Loucy (cell line): Measurements from ENCODE around the gene MAB21L3.

Experiments used
- H2AFZ ChIP-seq: fragments of 200-600 bp; sonication (generic); 2 replicates; pipeline ENCODE4 v1.6.0; 2016; ENCODE audit warnings: antibody characterized with exemption, mild to moderate bottlenecking, low read length, moderate library complexity
- H3F3A ChIP-seq: fragments of 200-600 bp; 2 replicates; pipeline ENCODE4 v1.6.0; 2016; ENCODE audit warnings: antibody characterized with exemption, low read depth, mild to moderate bottlenecking
- H3K27me3 ChIP-seq: fragments of 200-600 bp; sonication (generic); 2 replicates; pipeline ENCODE4 v1.6.1; 2014; ENCODE audit warnings: low read length, mild to moderate bottlenecking; ENCODE audit not compliant: insufficient read depth, poor library complexity, severe bottlenecking
- H3K36me3 ChIP-seq: fragments of 200-600 bp; sonication (generic); 2 replicates; pipeline ENCODE4 v1.6.1; 2016; ENCODE audit warnings: low read length; ENCODE audit not compliant: insufficient read depth
- H3K4me1 ChIP-seq: fragments of 200-600 bp; sonication (generic); 2 replicates; pipeline ENCODE4 v1.5.1; 2014; ENCODE audit warnings: low read length, mild to moderate bottlenecking; ENCODE audit not compliant: insufficient read depth, poor library complexity, severe bottlenecking
- H3K4me2 ChIP-seq: fragments of 200-600 bp; sonication (generic); 2 replicates; pipeline ENCODE4 v1.6.0; 2014; ENCODE audit warnings: antibody characterized with exemption, low read length, low read depth, mild to moderate bottlenecking; ENCODE audit not compliant: poor library complexity, severe bottlenecking
- H3K4me3 ChIP-seq: fragments of 200-600 bp; sonication (generic); 2 replicates; pipeline ENCODE4 v1.5.1; 2014; ENCODE audit warnings: low read length, mild to moderate bottlenecking, mixed read lengths; ENCODE audit not compliant: poor library complexity, severe bottlenecking
- H3K79me2 ChIP-seq: fragments of 200-600 bp; sonication (generic); 2 replicates; pipeline ENCODE4 v1.6.1; 2014; ENCODE audit warnings: low read length; ENCODE audit not compliant: insufficient read depth
- H3K9ac ChIP-seq: fragments of 200-600 bp; sonication (generic); 2 replicates; pipeline ENCODE4 v1.6.0; 2014; ENCODE audit warnings: mild to moderate bottlenecking, low read depth, low read length, moderate library complexity; ENCODE audit not compliant: poor library complexity, severe bottlenecking
- H3K9me2 ChIP-seq: fragments of 200-600 bp; sonication (generic); replicated peaks from 2 replicates; pipeline ENCODE4 v1.6.1; 2016; ENCODE audit warnings: low read depth, low read length, mixed read lengths
- H3K9me3 ChIP-seq: fragments of 200-600 bp; sonication (generic); 2 replicates; pipeline ENCODE4 v1.6.1; 2014; ENCODE audit warnings: mild to moderate bottlenecking, antibody characterized with exemption, low read length, low read depth; ENCODE audit not compliant: insufficient read depth
- H4K20me1 ChIP-seq: fragments of 200-600 bp; sonication (generic); 2 replicates; pipeline ENCODE4 v1.6.0; 2014; ENCODE audit warnings: antibody characterized with exemption, low read length, mild to moderate bottlenecking; ENCODE audit not compliant: insufficient read depth, poor library complexity, severe bottlenecking
- CTCF ChIP-seq: fragments of 200-600 bp; sonication (generic); conservative IDR thresholded peaks from 2 replicates; pipeline ENCODE4 v1.5.1; 2014; ENCODE audit warnings: mild to moderate bottlenecking, antibody characterized with exemption, low read length
- EZH2phosphoT487 ChIP-seq: fragments of 200-600 bp; IDR thresholded peaks from 2 replicates; pipeline ENCODE4 v1.6.1; 2018; ENCODE audit warnings: antibody characterized with exemption, mild to moderate bottlenecking, moderate library complexity, borderline replicate concordance

MAB21L3 gene

GRCh38 chr1:116131170-116131569 is 20.0 kb downstream of the MAB21L3 start:
- Histone ChIP-seq H3K79me2 (no peaks in the 10 kb centered on the region), H3K4me2 (no peak overlapping the region), H2AFZ (no peak overlapping the region), H3K36me3 (no peaks in the 10 kb centered on the region), H3K9me2 (no peaks in the 10 kb centered on the region), H3K4me1 (no peaks in the 10 kb centered on the region), H3K9me3 (no peaks in the 10 kb centered on the region), H4K20me1 (no peaks in the 10 kb centered on the region), H3F3A (no peaks in the 10 kb centered on the region), H3K4me3 (no peak overlapping the region), H3K9ac (no peak overlapping the region), H3K27me3 (no peaks in the 10 kb centered on the region)
- TF ChIP-seq CTCF, result no peak
- TF ChIP-seq EZH2phosphoT487, result no peak

- Histone ChIP-seq H3F3A (no peaks in the 10 kb centered on the region), H3K9ac (no peak overlapping the region), H3K36me3 (no peaks in the 10 kb centered on the region), H3K27me3 (no peaks in the 10 kb centered on the region), H4K20me1 (no peaks in the 10 kb centered on the region), H3K79me2 (no peaks in the 10 kb centered on the region), H2AFZ (no peak overlapping the region), H3K4me3 (no peak overlapping the region), H3K9me2 (no peaks in the 10 kb centered on the region), H3K9me3 (no peaks in the 10 kb centered on the region), H3K4me2 (no peak overlapping the region), H3K4me1 (no peaks in the 10 kb centered on the region)
- TF ChIP-seq EZH2phosphoT487 (no peak), CTCF (no peak)
Measured at GRCh38 chr1:116131866-116132605, 20.8 kb downstream of the MAB21L3 start.

DNA sequence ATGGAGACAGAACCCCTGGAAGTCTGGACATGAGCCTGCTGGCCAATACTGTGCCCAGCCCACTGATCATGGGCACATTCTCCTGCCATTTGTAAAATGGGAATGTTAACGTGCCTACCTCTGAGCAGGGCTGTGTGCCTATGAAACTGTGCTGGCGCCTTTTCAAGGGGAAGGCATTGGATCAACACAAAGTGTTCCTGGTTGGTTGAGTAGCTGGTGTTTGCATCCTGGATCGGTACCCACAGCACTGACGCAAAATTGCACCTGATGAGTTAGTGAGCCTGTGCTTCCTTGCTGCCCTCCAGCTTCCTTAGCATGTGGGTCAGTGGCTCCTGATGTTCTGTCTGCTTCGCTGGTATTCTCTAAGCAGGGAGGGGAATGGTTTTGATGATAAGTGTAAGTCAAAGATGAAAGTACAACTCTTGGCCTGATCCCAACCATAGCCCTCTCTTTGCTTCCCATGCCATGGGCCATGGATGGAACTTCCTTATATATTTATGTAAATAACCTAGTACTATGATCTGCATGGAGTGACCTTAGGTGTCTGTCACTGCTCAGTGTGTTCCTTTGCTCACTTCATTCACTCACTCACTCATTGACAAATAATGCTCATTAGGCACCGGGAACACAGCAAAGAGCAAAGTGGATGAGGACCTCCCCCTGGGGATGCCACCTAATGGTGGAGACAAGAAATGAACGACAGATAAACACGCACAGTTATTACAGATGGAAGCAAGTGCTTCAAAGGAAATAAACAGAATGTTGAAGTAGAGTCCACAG is 22.7 kb downstream of the MAB21L3 start:
- Histone ChIP-seq H3K79me2 (no peaks in the 10 kb centered on the region), H3F3A (no peaks in the 10 kb centered on the region), H3K9ac (no peak overlapping the region), H3K4me2 (no peak overlapping the region), H3K27me3 (no peaks in the 10 kb centered on the region), H3K4me1 (no peaks in the 10 kb centered on the region), H3K9me2 (no peaks in the 10 kb centered on the region), H3K36me3 (no peaks in the 10 kb centered on the region), H2AFZ (peak overlapping the region; percentile 35; the same call in 1 of the 2 replicates), H4K20me1 (no peaks in the 10 kb centered on the region), H3K4me3 (no peak overlapping the region), H3K9me3 (no peaks in the 10 kb centered on the region)
- TF ChIP-seq EZH2phosphoT487, result no peak
- peak; percentile 66 for TF ChIP-seq CTCF
